ENCODE results near the gene MCC. TPM values are rescaled to one million over a fixed set of nuclear protein-coding genes. Genes with fewer than 3 reads are reported as not detected.

Gene MCC
- total RNA-seq, 3 donors from 2014 or later (not counting 1 experiment from before 2014, with no cell fraction given) = 0.68 to 1.8 (median 1.4) TPM

- Histone ChIP-seq H3K9me3 (ENCODE audit: control insufficient read depth, insufficient read depth, low read length) (no peaks in the 10 kb centered on the region), H3K27me3 (ENCODE audit: control insufficient read depth, insufficient read depth, low read length) (peaks cover 4% of the 10 kb centered on the region), H3K27ac (ENCODE audit: low read length) (no peak overlapping the region), H3K4me1 (ENCODE audit: control insufficient read depth, insufficient read depth, low read length) (no peaks in the 10 kb centered on the region), H3K4me3 (ENCODE audit: low read length) (no peak overlapping the region), H3K36me3 (ENCODE audit: control insufficient read depth, insufficient read depth, low read length) (no peaks in the 10 kb centered on the region)
- Mint-ChIP-seq H3K4me3 (no peak overlapping the region), H3K27me3 (ENCODE audit: low read depth in 2 of 2) (peaks cover 12 to 28% of the 10 kb centered on the region in 2 donors), H3K27ac (no peak overlapping the region), H3K36me3 (no peaks in the 10 kb centered on the region), H3K9me3 (no peaks in the 10 kb centered on the region), H3K4me1 (no peaks in the 10 kb centered on the region)
- 92% methylated on average over 2 of the region's 3 CpGs for WGBS (ENCODE audit: insufficient coverage)
- no peak for TF ChIP-seq CTCF (IDR thresholded peaks at IDR 0.05)
- intact Hi-C loops (cut with micrococcal nuclease) = no loop called here
- ATAC-seq = no peak
- DNase-seq = no peak
These were observed 91.2 kb downstream of the MCC start for GRCh38 chr5:113397046-113397445.

- H3K4me1 Mint-ChIP-seq = no peaks in the 10 kb centered on the region
- WGBS (ENCODE audit: insufficient coverage) = 82% methylated on average over 2 of the region's 2 CpGs
- no peaks in the 10 kb centered on the region for H3K9me3 Mint-ChIP-seq
- Histone ChIP-seq H3K9me3 (ENCODE audit: control insufficient read depth, insufficient read depth, low read length) (no peaks in the 10 kb centered on the region), H3K27ac (ENCODE audit: low read length) (no peak overlapping the region), H3K36me3 (ENCODE audit: control insufficient read depth, insufficient read depth, low read length) (no peaks in the 10 kb centered on the region), H3K27me3 (ENCODE audit: control insufficient read depth, insufficient read depth, low read length) (peaks cover 9% of the 10 kb centered on the region), H3K4me1 (ENCODE audit: control insufficient read depth, insufficient read depth, low read length) (no peaks in the 10 kb centered on the region), H3K4me3 (ENCODE audit: low read length) (no peak overlapping the region)
- intact Hi-C loops (cut with micrococcal nuclease) = no loop called here
- DNase-seq (no peak), ATAC-seq (no peak)
- H3K27ac Mint-ChIP-seq = no peak overlapping the region
- peaks cover 19 to 38% of the 10 kb centered on the region in 2 donors for H3K27me3 Mint-ChIP-seq (ENCODE audit: low read depth in 2 of 2)
- no peak for TF ChIP-seq CTCF (IDR thresholded peaks at IDR 0.05)
- no peaks in the 10 kb centered on the region for H3K36me3 Mint-ChIP-seq
- no peak overlapping the region for H3K4me3 Mint-ChIP-seq
These were observed 93.6 kb downstream of the MCC start for GRCh38 chr5:113394658-113395057.

DNA sequence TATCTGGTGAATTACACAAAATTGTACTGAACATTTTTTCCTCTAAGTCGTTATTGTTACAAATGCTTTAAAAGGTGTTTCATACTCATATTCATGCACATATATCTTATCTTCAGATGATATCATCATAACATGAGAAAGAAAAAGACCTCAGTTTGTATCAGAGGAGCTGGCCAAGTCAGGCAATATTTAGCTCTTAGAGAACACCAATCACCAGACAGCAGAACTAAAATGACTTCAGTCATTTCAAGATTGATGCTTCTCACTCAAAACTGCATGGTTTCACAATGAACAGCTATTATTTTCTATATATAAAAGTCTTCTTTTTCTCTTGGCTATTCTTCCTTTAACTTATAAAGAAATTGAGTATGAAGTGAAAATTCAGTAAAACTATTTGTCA is 98.0 kb downstream of the MCC start:
- Mint-ChIP-seq H3K27ac (no peak overlapping the region), H3K4me1 (no peaks in the 10 kb centered on the region), H3K27me3 (ENCODE audit: low read depth in 2 of 2) (peaks cover 31 to 41% of the 10 kb centered on the region in 2 donors), H3K9me3 (no peaks in the 10 kb centered on the region), H3K4me3 (no peak overlapping the region), H3K36me3 (no peaks in the 10 kb centered on the region)
- no peak for ATAC-seq
- Histone ChIP-seq H3K27me3 (ENCODE audit: control insufficient read depth, insufficient read depth, low read length) (peaks cover 22% of the 10 kb centered on the region), H3K9me3 (ENCODE audit: control insufficient read depth, insufficient read depth, low read length) (no peaks in the 10 kb centered on the region), H3K36me3 (ENCODE audit: control insufficient read depth, insufficient read depth, low read length) (no peaks in the 10 kb centered on the region), H3K4me1 (ENCODE audit: control insufficient read depth, insufficient read depth, low read length) (no peaks in the 10 kb centered on the region), H3K4me3 (ENCODE audit: low read length) (no peak overlapping the region), H3K27ac (ENCODE audit: low read length) (no peak overlapping the region)
- no peak for TF ChIP-seq CTCF (IDR thresholded peaks at IDR 0.05)
- intact Hi-C loops (cut with micrococcal nuclease) = no loop called here
- WGBS (ENCODE audit: insufficient coverage) = no CpG with 5 or more reads among the region's 1 CpG
- DNase-seq = no peak

DNA sequence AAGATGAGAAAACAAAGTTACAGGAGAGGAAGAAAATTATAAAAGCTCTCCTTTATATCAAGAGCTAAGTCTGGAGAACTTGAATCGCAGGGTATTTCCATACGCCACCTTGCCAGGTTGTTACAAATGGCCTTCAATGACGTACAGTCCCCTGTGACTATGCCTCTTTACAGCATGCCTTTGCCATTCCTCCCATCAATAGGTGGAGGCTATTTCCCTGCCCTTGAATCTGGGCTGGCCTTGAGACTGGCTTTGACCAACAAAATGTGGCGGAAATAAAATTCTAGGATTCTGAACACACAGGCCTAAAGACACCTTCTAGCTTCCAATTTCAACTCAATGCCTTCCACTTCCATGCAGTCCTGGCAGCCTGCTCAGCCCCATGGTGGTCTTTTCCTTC is 99.1 kb downstream of the MCC start:
- no peaks in the 10 kb centered on the region for H3K36me3 Mint-ChIP-seq
- WGBS (ENCODE audit: insufficient coverage) = 97% methylated on average over 4 of the region's 4 CpGs

More for the DNA sequence above, 99.1 kb downstream of the MCC start:
- no peak overlapping the region for H3K4me3 Mint-ChIP-seq
- DNase-seq = no peak
- H3K4me1 Mint-ChIP-seq = no peaks in the 10 kb centered on the region
- H3K36me3 ChIP-seq (ENCODE audit: control insufficient read depth, insufficient read depth, low read length) = no peaks in the 10 kb centered on the region
- H3K27ac ChIP-seq (ENCODE audit: low read length) = no peak overlapping the region
- no peaks in the 10 kb centered on the region for H3K9me3 ChIP-seq (ENCODE audit: control insufficient read depth, insufficient read depth, low read length)
- no peak for TF ChIP-seq CTCF (IDR thresholded peaks at IDR 0.05)
- no peaks in the 10 kb centered on the region for H3K9me3 Mint-ChIP-seq
- H3K27ac Mint-ChIP-seq = no peak overlapping the region
- peaks cover 25% of the 10 kb centered on the region for H3K27me3 ChIP-seq (ENCODE audit: control insufficient read depth, insufficient read depth, low read length)
- H3K4me3 ChIP-seq (ENCODE audit: low read length) = no peak overlapping the region
- H3K27me3 Mint-ChIP-seq (ENCODE audit: low read depth in 2 of 2) = peaks cover 26 to 40% of the 10 kb centered on the region in 2 donors
- intact Hi-C loops (cut with micrococcal nuclease) = no loop called here
- no peak for ATAC-seq
- no peaks in the 10 kb centered on the region for H3K4me1 ChIP-seq (ENCODE audit: control insufficient read depth, insufficient read depth, low read length)

All from natural killer cell (primary cell).